K562 (cell line): ENCODE measurements around the gene TMEM217. TPM values are rescaled to one million over a fixed set of nuclear protein-coding genes. Genes with fewer than 3 reads are reported as not detected.

ENCODE experiments used
- CBX2 ChIP-seq: fragments of 200-600 bp; sonication (generic); IDR thresholded peaks from one replicate; pipeline ENCODE4 v1.6.1; 2012; ENCODE audit warnings: mild to moderate bottlenecking, low read length, inconsistent platforms; ENCODE audit not compliant: insufficient read depth, poor library complexity, severe bottlenecking
- CHD4 ChIP-seq: fragments of 200-600 bp; sonication (generic); IDR thresholded peaks from 3 replicates; pipeline ENCODE4 v1.6.1; 2012; ENCODE audit warnings: low read depth, mild to moderate bottlenecking, mixed read lengths, low read length, inconsistent platforms; ENCODE audit not compliant: insufficient read depth, insufficient replicate concordance, poor library complexity, severe bottlenecking
- ELK3 ChIP-seq: fragments of 450-650 bp; formaldehyde crosslinking; IDR thresholded peaks from 2 replicates; pipeline ENCODE4 v1.4.0; 2020; ENCODE audit warnings: mild to moderate bottlenecking
- FOXO4 ChIP-seq: fragments of 450-650 bp; formaldehyde crosslinking; IDR thresholded peaks from 2 replicates; pipeline ENCODE4 v1.4.0; 2020; ENCODE audit warnings: mild to moderate bottlenecking, moderate library complexity
- HDAC3 ChIP-seq: fragments of 450-650 bp; IDR thresholded peaks from 2 replicates; pipeline ENCODE4 v1.6.1; 2018; ENCODE audit warnings: borderline replicate concordance, mild to moderate bottlenecking, moderate library complexity; ENCODE audit not compliant: partially characterized antibody
- KLF1 ChIP-seq: fragments of 450-650 bp; IDR thresholded peaks from 2 replicates; pipeline ENCODE4 v1.6.1; 2016; ENCODE audit warnings: missing genetic modification characterization, missing compliant biosample characterization
- NCOA2 ChIP-seq, 2 experiments: fragments of 450-650 bp; IDR thresholded peaks; 2 replicates each; pipeline ENCODE4 v1.6.1; 2018; ENCODE audit warnings: mild to moderate bottlenecking in 2 of 2, moderate library complexity in 1 of 2; ENCODE audit not compliant: partially characterized antibody in 2 of 2
- RBM15 ChIP-seq: fragments of 200-400 bp; formaldehyde crosslinking; IDR thresholded peaks from 2 replicates; pipeline ENCODE4 v1.6.1; 2018; ENCODE audit warnings: mild to moderate bottlenecking, low read length, moderate library complexity; ENCODE audit not compliant: insufficient read depth
- RFX7 ChIP-seq: fragments of 250-450 bp; sonication (Bioruptor Pico); IDR thresholded peaks from 2 replicates; pipeline ENCODE4 v1.5.1; 2021; ENCODE audit warnings: mild to moderate bottlenecking
- SFPQ ChIP-seq: fragments of 200-400 bp; formaldehyde crosslinking; IDR thresholded peaks from 2 replicates; pipeline ENCODE4 v1.6.1; 2017; ENCODE audit warnings: mild to moderate bottlenecking, low read depth, low read length, moderate library complexity
- TCF7L2 ChIP-seq: fragments of 150-350 bp; IDR thresholded peaks from 2 replicates; pipeline ENCODE4 v1.6.1; 2016; ENCODE audit warnings: low read depth, mild to moderate bottlenecking, low read length, moderate library complexity
- TEAD4 ChIP-seq, 2 experiments: sonication (generic) in 1 of 2; formaldehyde crosslinking in 1 of 2; IDR thresholded peaks; 2 replicates each; pipeline versions ENCODE4 v1.6.1 to v1.8.0; 2012 to 2022; ENCODE audit warnings: borderline replicate concordance in 1 of 2, inconsistent platforms in 1 of 2, low read length in 1 of 2, mild to moderate bottlenecking in 1 of 2, missing genetic modification reagents in 1 of 2
- ZNF780A ChIP-seq: fragments of 250-450 bp; sonication (Bioruptor Pico); IDR thresholded peaks from 2 replicates; pipeline ENCODE4 v1.5.0; 2021; ENCODE audit warnings: mild to moderate bottlenecking
- polyA plus RNA-seq, 8 experiments: library from polyadenylated mRNA; depleted of rRNA in 4 of 8; stranded (reverse) in 5 of 8; unstranded in 3 of 8; fragments of >200 nt; fragmentation: Nextera tagmentation in 2 of 8; fragmentation: Illumina TruSeq in 1 of 8; extraction: Ambion mirVana in 2 of 8; extraction: Trizol in 1 of 8; gene quantifications; 2 replicates each; pipeline versions ENCODE4 v1.2.1 to v1.2.3, GENCODE V29; 2011 to 2014; ENCODE audit warnings: inconsistent platforms in 1 of 8, missing spikeins in 1 of 8
- total RNA-seq, 7 experiments: library from RNA; depleted of rRNA in 6 of 7; stranded (reverse); fragments of >200 nt in 6 of 7; fragmentation: Illumina TruSeq in 2 of 7; extraction: Trizol in 2 of 7; gene quantifications; 2 replicates each; pipeline versions ENCODE4 v1.2.1 to v1.2.3, GENCODE V29; 2011 to 2021; ENCODE audit warnings: low replicate concordance in 1 of 7
- TF ChIP-seq, protein P1 (sequence below): sonication (generic); formaldehyde crosslinking; IDR thresholded peaks from 2 replicates; pipeline ENCODE4 v1.8.1; 2023; ENCODE audit warnings: missing genetic modification reagents, mild to moderate bottlenecking, borderline replicate concordance

Gene TMEM217
- total and polyA plus RNA-seq, 9 of the 15 experiments (the other 6 are each of a cell fraction or from before 2014, with no cell fraction given) = 1.3 to 8.0 (median 1.9) TPM

DNA sequence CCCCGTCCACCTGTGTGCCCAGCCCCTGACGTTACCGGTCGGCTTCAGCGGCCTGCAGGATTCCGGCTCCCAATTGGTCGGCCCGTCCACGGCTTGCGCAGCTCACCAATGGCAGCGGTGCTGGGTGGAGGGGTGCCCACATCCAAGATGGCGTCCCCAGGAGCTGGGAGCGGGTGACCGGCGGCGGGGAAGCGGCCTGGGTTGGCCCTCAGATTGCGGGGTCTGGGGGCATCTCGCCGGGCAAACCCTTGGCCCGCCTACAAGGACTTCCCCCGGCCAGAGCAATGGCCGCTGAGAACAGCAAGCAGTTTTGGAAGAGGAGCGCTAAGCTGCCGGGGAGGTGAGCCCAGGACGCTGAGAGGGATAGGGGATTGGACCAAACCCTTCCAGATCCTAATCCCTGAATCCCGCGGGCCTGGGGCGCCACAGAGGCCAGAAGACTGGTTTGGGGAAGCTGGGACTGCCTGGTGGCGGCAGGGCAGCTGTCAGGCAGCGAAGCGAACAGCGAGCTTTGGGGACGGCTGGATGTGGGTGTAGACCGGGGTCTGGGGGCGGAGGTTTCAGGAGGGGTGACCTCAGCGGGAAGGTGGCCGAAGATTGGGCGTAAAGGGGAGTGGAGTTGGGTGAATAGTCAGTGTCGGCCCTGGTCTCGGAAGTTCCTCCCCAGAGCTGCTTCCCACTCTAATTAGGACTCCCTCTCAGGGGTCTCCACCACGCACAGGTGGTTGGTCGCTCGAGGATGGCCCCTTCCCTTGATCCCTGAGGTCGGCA is at the start of gene TMEM217, which contains the start of gene TBC1D22B (continued):
- TF ChIP-seq, protein P1, sequence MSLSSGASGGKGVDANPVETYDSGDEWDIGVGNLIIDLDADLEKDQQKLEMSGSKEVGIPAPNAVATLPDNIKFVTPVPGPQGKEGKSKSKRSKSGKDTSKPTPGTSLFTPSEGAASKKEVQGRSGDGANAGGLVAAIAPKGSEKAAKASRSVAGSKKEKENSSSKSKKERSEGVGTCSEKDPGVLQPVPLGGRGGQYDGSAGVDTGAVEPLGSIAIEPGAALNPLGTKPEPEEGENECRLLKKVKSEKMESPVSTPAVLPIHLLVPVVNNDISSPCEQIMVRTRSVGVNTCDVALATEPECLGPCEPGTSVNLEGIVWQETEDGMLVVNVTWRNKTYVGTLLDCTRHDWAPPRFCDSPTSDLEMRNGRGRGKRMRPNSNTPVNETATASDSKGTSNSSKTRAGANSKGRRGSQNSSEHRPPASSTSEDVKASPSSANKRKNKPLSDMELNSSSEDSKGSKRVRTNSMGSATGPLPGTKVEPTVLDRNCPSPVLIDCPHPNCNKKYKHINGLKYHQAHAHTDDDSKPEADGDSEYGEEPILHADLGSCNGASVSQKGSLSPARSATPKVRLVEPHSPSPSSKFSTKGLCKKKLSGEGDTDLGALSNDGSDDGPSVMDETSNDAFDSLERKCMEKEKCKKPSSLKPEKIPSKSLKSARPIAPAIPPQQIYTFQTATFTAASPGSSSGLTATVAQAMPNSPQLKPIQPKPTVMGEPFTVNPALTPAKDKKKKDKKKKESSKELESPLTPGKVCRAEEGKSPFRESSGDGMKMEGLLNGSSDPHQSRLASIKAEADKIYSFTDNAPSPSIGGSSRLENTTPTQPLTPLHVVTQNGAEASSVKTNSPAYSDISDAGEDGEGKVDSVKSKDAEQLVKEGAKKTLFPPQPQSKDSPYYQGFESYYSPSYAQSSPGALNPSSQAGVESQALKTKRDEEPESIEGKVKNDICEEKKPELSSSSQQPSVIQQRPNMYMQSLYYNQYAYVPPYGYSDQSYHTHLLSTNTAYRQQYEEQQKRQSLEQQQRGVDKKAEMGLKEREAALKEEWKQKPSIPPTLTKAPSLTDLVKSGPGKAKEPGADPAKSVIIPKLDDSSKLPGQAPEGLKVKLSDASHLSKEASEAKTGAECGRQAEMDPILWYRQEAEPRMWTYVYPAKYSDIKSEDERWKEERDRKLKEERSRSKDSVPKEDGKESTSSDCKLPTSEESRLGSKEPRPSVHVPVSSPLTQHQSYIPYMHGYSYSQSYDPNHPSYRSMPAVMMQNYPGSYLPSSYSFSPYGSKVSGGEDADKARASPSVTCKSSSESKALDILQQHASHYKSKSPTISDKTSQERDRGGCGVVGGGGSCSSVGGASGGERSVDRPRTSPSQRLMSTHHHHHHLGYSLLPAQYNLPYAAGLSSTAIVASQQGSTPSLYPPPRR (CRISPR knock-in tag) = peak; percentile 93
- TF ChIP-seq CHD4 = no peak
- TF ChIP-seq RBM15 = no peak
- no peak for TF ChIP-seq TCF7L2
- TF ChIP-seq CBX2 = no peak
- TF ChIP-seq HDAC3 = no peak
- no peak for TF ChIP-seq FOXO4 (CRISPR knock-in tag)
- TF ChIP-seq ZNF780A = no peak
- no peak for TF ChIP-seq NCOA2 (IDR thresholded peaks at IDR 0.05; ENCODE audit: partially characterized antibody in 2 of 2)
- no peak for TF ChIP-seq SFPQ
- TF ChIP-seq KLF1 (tag) = no peak
- TF ChIP-seq RFX7 = no peak
- TF ChIP-seq ELK3 (CRISPR knock-in tag) = 0 out of 2 replicates have a peak, but pooled peaks have one; percentile 19
- TF ChIP-seq TEAD4 (IDR thresholded peaks at IDR 0.05; ENCODE audit: low read length) = 0 out of 2 replicates have a peak, but pooled peaks have one; percentile 4
- no peak for TF ChIP-seq TEAD4 (CRISPR knock-in tag; IDR thresholded peaks at IDR 0.05; ENCODE audit: borderline replicate concordance)
